Peyer's patch (tissue), 4 donors: ENCODE results near the gene IGF1R.

Source experiments
- POLR2A ChIP-seq, 2 donors: fragments of 450-650 bp; IDR thresholded peaks; one replicate each; pipeline ENCODE4 v1.5.1; 2017; ENCODE audit warnings: antibody characterized with exemption in 2 of 2, mild to moderate bottlenecking in 2 of 2, moderate library complexity in 2 of 2
- TF ChIP-seq, protein P1 (sequence below), 6 experiments: fragments of 450-650 bp in 4 of 6; fragments of 200-600 bp in 2 of 6; sonication (generic) in 1 of 6; IDR thresholded peaks; one replicate each; pipeline ENCODE4 v1.5.1; 2017 to 2019; ENCODE audit warnings: antibody characterized with exemption in 6 of 6, mild to moderate bottlenecking in 3 of 6, moderate library complexity in 1 of 6

GRCh38 chr15:98868564-98868963 lies 220.2 kb downstream of the IGF1R start:
- TF ChIP-seq, protein P1, sequence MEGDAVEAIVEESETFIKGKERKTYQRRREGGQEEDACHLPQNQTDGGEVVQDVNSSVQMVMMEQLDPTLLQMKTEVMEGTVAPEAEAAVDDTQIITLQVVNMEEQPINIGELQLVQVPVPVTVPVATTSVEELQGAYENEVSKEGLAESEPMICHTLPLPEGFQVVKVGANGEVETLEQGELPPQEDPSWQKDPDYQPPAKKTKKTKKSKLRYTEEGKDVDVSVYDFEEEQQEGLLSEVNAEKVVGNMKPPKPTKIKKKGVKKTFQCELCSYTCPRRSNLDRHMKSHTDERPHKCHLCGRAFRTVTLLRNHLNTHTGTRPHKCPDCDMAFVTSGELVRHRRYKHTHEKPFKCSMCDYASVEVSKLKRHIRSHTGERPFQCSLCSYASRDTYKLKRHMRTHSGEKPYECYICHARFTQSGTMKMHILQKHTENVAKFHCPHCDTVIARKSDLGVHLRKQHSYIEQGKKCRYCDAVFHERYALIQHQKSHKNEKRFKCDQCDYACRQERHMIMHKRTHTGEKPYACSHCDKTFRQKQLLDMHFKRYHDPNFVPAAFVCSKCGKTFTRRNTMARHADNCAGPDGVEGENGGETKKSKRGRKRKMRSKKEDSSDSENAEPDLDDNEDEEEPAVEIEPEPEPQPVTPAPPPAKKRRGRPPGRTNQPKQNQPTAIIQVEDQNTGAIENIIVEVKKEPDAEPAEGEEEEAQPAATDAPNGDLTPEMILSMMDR (IDR thresholded peaks at IDR 0.05) = no peak
- TF ChIP-seq POLR2A (IDR thresholded peaks at IDR 0.05) = no peak
